NCI-H345 treated with DMSO at 0.1 percent for 48 hours (cell line): Measurements from ENCODE around the gene CHSY1.

Source experiments
- DNase-seq: peaks from one replicate; lab custom pipeline; 2025; ENCODE audit not compliant: unreplicated experiment; lab: John Stamatoyannopoulos, UW

CHSY1 gene

GRCh38 chr15:101189409-101190091 is 62.3 kb downstream of the CHSY1 start:
- no peak for DNase-seq

- DNase-seq: no peak
These were observed 63.0 kb downstream of the CHSY1 start for GRCh38 chr15:101188637-101189408.

- DNase-seq: no peak
These were observed 63.8 kb downstream of the CHSY1 start for GRCh38 chr15:101187820-101188636.

GRCh38 chr15:101185770-101186169 is 66.1 kb downstream of the CHSY1 start:
- no peak for DNase-seq

GRCh38 chr15:101185336-101185735 is 66.5 kb downstream of the CHSY1 start:
- DNase-seq: no peak

- DNase-seq: no peak
These were observed 67.0 kb downstream of the CHSY1 start for GRCh38 chr15:101184830-101185229.

- no peak for DNase-seq
These were observed 67.9 kb downstream of the CHSY1 start for GRCh38 chr15:101183931-101184305.

GRCh38 chr15:101183226-101183930 is 68.5 kb downstream of the CHSY1 start:
- no peak for DNase-seq

GRCh38 chr15:101182215-101182614 is 69.6 kb downstream of the CHSY1 start:
- DNase-seq: no peak

GRCh38 chr15:101181349-101181748 is 70.5 kb downstream of the CHSY1 start:
- DNase-seq: no peak

- DNase-seq: no peak
These were observed 71.1 kb downstream of the CHSY1 start for GRCh38 chr15:101180620-101181307.

GRCh38 chr15:101179341-101180153 is 72.3 kb downstream of the CHSY1 start:
- no peak for DNase-seq

- no peak for DNase-seq
These were observed 72.9 kb downstream of the CHSY1 start for GRCh38 chr15:101178931-101179330.

GRCh38 chr15:101178479-101178878 is 73.4 kb downstream of the CHSY1 start:
- DNase-seq: no peak

GRCh38 chr15:101177866-101178265 is 74.0 kb downstream of the CHSY1 start:
- no peak for DNase-seq

- DNase-seq: no peak
These were observed 75.2 kb downstream of the CHSY1 start for GRCh38 chr15:101176625-101177024.

- DNase-seq: no peak
These were observed 76.4 kb downstream of the CHSY1 start for GRCh38 chr15:101175401-101175800.

GRCh38 chr15:101174152-101174920 is 77.5 kb downstream of the CHSY1 start:
- DNase-seq: no peak
